ENCODE results near the gene HCN2. TPM values are rescaled to one million over a fixed set of nuclear protein-coding genes. Genes with fewer than 3 reads are reported as not detected.

HCN2 gene
- total RNA-seq, 1 donor from 2014 or later, result not detected

DNA sequence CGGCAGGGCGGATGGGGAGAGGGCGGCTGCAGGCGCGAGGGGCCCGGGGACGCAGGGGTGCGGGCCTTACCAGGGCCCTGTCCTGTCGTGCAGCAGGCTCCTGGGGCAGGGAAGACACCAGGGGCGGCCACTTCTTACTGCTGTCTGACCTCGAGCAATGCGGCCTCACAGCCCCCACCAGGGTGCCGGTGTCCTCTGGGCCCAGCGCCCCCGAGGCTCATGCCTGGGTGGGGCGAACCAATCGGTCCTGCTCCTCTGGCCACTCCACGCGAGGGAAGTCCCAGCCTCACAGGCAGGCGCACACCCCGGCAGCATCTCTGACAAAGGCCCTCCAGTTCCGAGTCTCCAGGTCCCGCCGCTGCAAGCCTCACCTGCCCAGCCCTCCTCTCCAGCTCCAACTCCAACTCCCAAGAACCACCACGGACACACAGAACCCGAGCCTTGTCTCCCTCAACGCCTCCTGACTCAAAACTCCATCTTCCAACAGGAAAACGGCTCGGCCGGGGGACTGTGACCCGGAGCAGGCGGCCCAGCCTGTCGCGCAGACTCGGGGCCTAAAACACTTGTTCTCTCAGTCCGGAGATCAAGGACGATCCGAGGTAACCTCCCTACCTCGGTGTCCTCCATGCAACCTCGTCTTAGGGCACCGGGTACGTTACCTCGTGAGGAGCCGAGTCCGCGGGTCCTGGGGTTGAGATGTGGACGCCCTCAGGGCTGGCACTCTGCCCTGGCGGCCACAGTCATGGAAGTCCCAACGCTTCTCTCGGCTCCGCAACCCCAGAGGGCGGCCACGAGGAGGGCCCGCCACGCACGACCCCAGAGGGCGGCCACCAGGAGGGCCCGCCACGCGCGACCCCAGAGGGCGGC lies 56.5 kb downstream of the HCN2 start:
- TF ChIP-seq, protein P1, sequence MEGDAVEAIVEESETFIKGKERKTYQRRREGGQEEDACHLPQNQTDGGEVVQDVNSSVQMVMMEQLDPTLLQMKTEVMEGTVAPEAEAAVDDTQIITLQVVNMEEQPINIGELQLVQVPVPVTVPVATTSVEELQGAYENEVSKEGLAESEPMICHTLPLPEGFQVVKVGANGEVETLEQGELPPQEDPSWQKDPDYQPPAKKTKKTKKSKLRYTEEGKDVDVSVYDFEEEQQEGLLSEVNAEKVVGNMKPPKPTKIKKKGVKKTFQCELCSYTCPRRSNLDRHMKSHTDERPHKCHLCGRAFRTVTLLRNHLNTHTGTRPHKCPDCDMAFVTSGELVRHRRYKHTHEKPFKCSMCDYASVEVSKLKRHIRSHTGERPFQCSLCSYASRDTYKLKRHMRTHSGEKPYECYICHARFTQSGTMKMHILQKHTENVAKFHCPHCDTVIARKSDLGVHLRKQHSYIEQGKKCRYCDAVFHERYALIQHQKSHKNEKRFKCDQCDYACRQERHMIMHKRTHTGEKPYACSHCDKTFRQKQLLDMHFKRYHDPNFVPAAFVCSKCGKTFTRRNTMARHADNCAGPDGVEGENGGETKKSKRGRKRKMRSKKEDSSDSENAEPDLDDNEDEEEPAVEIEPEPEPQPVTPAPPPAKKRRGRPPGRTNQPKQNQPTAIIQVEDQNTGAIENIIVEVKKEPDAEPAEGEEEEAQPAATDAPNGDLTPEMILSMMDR (conservative IDR thresholded peaks at IDR 0.05; ENCODE audit: low read depth, low read length), result no peak
- H3K4me3 ChIP-seq (ENCODE audit: low read depth, low read length), result no peak overlapping the region
- no peak for DNase-seq (ENCODE audit: low read depth)

GRCh38 chr19:646779-647565 lies 57.3 kb downstream of the HCN2 start:
- no peak overlapping the region for H3K4me3 ChIP-seq (ENCODE audit: low read depth, low read length)
- TF ChIP-seq, protein P1 (conservative IDR thresholded peaks at IDR 0.05; ENCODE audit: low read depth, low read length), result no peak
- no peak for DNase-seq (ENCODE audit: low read depth)

- DNase-seq (ENCODE audit: low read depth), result no peak
- no peak overlapping the region for H3K4me3 ChIP-seq (ENCODE audit: low read depth, low read length)
- TF ChIP-seq, protein P1 (conservative IDR thresholded peaks at IDR 0.05; ENCODE audit: low read depth, low read length), result no peak
These were observed 58.0 kb downstream of the HCN2 start for GRCh38 chr19:647566-648284.

- no peak for DNase-seq (ENCODE audit: low read depth)
- TF ChIP-seq, protein P1 (conservative IDR thresholded peaks at IDR 0.05; ENCODE audit: low read depth, low read length), result no peak
- H3K4me3 ChIP-seq (ENCODE audit: low read depth, low read length), result no peak overlapping the region
These were observed 58.6 kb downstream of the HCN2 start for GRCh38 chr19:648305-648704.

DNA sequence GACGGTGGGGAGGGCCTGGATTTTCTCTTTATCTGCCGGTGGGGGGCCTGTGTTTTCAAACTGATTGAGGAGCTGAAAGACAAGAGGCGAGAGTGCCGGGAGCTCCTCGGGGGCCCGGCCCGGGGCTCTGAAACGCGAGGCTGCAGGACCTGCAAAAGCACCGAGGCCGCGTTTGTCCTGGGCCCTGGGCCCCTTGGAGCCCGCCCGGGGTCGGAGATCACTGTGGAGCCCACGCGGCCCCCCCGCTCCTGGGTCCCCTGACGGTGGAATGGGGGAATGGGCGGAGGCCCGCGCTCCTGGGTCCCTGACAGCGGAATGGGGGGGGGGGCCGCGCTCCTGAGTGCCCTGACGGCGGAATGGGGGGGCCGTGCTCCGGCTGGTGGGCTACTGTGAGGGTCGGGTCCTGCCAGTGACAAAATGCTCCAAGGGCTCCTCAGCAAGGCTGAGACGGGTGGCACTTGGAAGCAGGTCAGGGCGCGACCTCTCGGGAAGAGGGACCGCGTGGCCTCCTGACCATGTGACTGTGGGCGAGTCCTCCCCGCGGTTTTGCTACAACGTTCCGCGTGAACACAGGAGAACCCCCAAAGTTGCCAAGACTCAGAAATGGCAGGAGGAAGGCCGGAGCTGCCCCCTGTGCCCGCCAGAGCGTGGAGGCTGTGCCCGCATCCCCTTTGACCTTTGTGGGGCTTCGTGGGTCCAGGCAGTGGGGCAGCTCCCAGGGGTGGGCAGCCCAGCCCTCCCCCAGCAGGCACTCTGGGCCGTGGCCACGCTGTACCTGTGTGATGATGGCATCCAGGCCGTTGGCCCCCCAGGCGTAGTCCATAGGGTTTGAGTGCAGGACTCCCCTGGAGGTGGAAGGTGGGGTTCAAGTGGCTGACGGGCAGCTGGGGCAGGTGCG lies 59.5 kb downstream of the HCN2 start:
- TF ChIP-seq, protein P1 (conservative IDR thresholded peaks at IDR 0.05; ENCODE audit: low read depth, low read length), result no peak
- H3K4me3 ChIP-seq (ENCODE audit: low read depth, low read length), result no peak overlapping the region

GRCh38 chr19:650121-650520 lies 60.4 kb downstream of the HCN2 start:
- DNase-seq (ENCODE audit: low read depth), result no peak
- TF ChIP-seq, protein P1 (conservative IDR thresholded peaks at IDR 0.05; ENCODE audit: low read depth, low read length), result no peak
- H3K4me3 ChIP-seq (ENCODE audit: low read depth, low read length), result no peak overlapping the region

More for the DNA sequence above, 59.5 kb downstream of the HCN2 start:
- no peak for DNase-seq (ENCODE audit: low read depth)
